ENCODE results near the gene GIPC1. TPM values are rescaled to one million over a fixed set of nuclear protein-coding genes. Genes with fewer than 3 reads are reported as not detected.

The GIPC1 gene
- total RNA-seq (2021) (205 and 259 TPM in 2 replicates), Bru-seq, nascent RNA (percentile 81 among the genes with signal in this experiment), BruChase-seq, experiment 1, labeled RNA remaining after a 2-hour chase (percentile 88 among the genes with signal in this experiment), BruChase-seq, experiment 2, labeled RNA remaining after a 6-hour chase (percentile 90 among the genes with signal in this experiment)
- long read RNA-seq, transcript GIPC1-205 (8 exons, 1,386 nt) = minor isoform, 184 of 624 reads
- long read RNA-seq, transcript GIPC1-201 (7 exons, 1,782 nt) = minor isoform, 19 of 624 reads
- long read RNA-seq, transcript GIPC1-203 (9 exons, 1,926 nt) = major isoform, 260 of 624 reads
- long read RNA-seq, transcript GIPC1-202 (6 exons, 1,483 nt) = minor isoform, 11 of 624 reads
- long read RNA-seq, partial matches to known transcripts = 61 of 624 reads
- long read RNA-seq, other reads (novel, unspliced or antisense) = 82 of 624 reads

GRCh38 chr19:14496029-14496833, at the start of gene GIPC1:
GIPC1 (minus strand) TSS chr19:14496127; CDS start chr19:14482976, 13,151 bp downstream.
- H3K9me3 ChIP-seq (ENCODE audit: insufficient read depth, low read depth) = no peaks in the 10 kb centered on the region
- peaks cover 34% of the 10 kb centered on the region for H4K20me1 ChIP-seq (ENCODE audit: insufficient read depth)
- peaks cover 46% of the 10 kb centered on the region for H3F3A ChIP-seq (ENCODE audit: insufficient read depth, low read depth)
- intact Hi-C loops (cut with micrococcal nuclease; ENCODE audit: unreplicated experiment) = loop anchor here (1.0 to 10.0 kb wide), 3 partner anchors 20 to 61 kb away; partner anchors contain the start of gene PKN1
- TF ChIP-seq CTCF (conservative IDR thresholded peaks at IDR 0.05) = no peak
- TF ChIP-seq EZH2 (IDR thresholded peaks at IDR 0.05; ENCODE audit: low read depth) = no peak
- H3K9me2 ChIP-seq (ENCODE audit: insufficient read depth) = no peaks in the 10 kb centered on the region
- no peaks in the 10 kb centered on the region for H3K27me3 ChIP-seq (ENCODE audit: insufficient read depth, low read depth)
- H3K36me3 ChIP-seq (ENCODE audit: low read depth) = peaks cover 13% of the 10 kb centered on the region
- H3K4me3 ChIP-seq = peak within 1 kb of the TSS; percentile 99
- ChIA-PET CTCF (interaction anchor here (0.6 kb wide), 1 partner anchor 14 kb away, joined by 4 read pairs; no protein-coding TSS in a partner anchor), POLR2A (ENCODE audit: unreplicated experiment) (interaction anchor here (0.5 to 1.3 kb wide), 7 partner anchors 10 to 55 kb away, joined by 3 to 16 read pairs (median 5); no protein-coding TSS in a partner anchor)
- H2AFZ ChIP-seq = no peak within 1 kb of the TSS; the same call in 1 of the 2 replicates
- H3K4me2 ChIP-seq = peak within 1 kb of the TSS; percentile 90
- no TSS peak for BruUV-seq (replicated peaks)
- peak; percentile 95 to 98 for DNase-seq
- H3K4me1 ChIP-seq (replicated peaks; ENCODE audit: insufficient read depth) = peaks cover 34% of the 10 kb centered on the region
- peaks cover 51% of the 10 kb centered on the region for H3K79me2 ChIP-seq (ENCODE audit: low read depth)
- peak within 1 kb of the TSS; percentile 91 for H3K27ac ChIP-seq

- Histone ChIP-seq H3K36me3 (ENCODE audit: low read depth) (no peaks in the 10 kb centered on the region; the same call in 1 of the 2 replicates), H3K9me2 (ENCODE audit: insufficient read depth) (no peaks in the 10 kb centered on the region), H4K20me1 (ENCODE audit: insufficient read depth) (peaks cover 29% of the 10 kb centered on the region), H3K27me3 (ENCODE audit: insufficient read depth, low read depth) (no peaks in the 10 kb centered on the region), H3K4me2 (no peak overlapping the region), H3K27ac (no peak overlapping the region), H3K9me3 (ENCODE audit: insufficient read depth, low read depth) (no peaks in the 10 kb centered on the region), H3K4me3 (no peak overlapping the region), H3K4me1 (replicated peaks; ENCODE audit: insufficient read depth) (peaks cover 7% of the 10 kb centered on the region), H2AFZ (no peak overlapping the region), H3K79me2 (ENCODE audit: low read depth) (peaks cover 59% of the 10 kb centered on the region), H3F3A (ENCODE audit: insufficient read depth, low read depth) (peaks cover 10% of the 10 kb centered on the region; the same call in 1 of the 2 replicates)
- TF ChIP-seq EZH2 (IDR thresholded peaks at IDR 0.05; ENCODE audit: low read depth) = no peak
- no peak for TF ChIP-seq CTCF (conservative IDR thresholded peaks at IDR 0.05)
- BruUV-seq (replicated peaks) = no TSS peak
- no peak for DNase-seq
- POLR2A ChIA-PET (ENCODE audit: unreplicated experiment) = no interaction called here
- CTCF ChIA-PET = interaction anchor here (0.7 kb wide), 1 partner anchor 652 kb away, joined by 4 read pairs; no protein-coding TSS in a partner anchor
- intact Hi-C loops (cut with micrococcal nuclease; ENCODE audit: unreplicated experiment) = no loop called here
Measured at GRCh38 chr19:14545716-14546082, 49.8 kb upstream of the GIPC1 start.

All from PC-9 (cell line).